ENCODE results near the gene CCR5AS.

- TF ChIP-seq CTCF (IDR thresholded peaks at IDR 0.05): no peak
- TF ChIP-seq POLR2A (IDR thresholded peaks at IDR 0.05): no peak
Measured at GRCh38 chr3:46400846-46401245, 6.0 kb downstream of the CCR5AS start.

Measured in uterus (tissue), 2 donors.